Ishikawa (cell line): ENCODE data around the gene BRCA2.

Experiments used
- CEBPB ChIP-seq: IDR thresholded peaks from 2 replicates; pipeline ENCODE4 v1.6.1; 2012
- CREB1 ChIP-seq: IDR thresholded peaks from 2 replicates; pipeline ENCODE4 v1.6.1; 2012; ENCODE audit warnings: low read depth
- EGR1 ChIP-seq: IDR thresholded peaks from 2 replicates; pipeline ENCODE4 v1.6.1; 2012
- EP300 ChIP-seq: IDR thresholded peaks from 2 replicates; pipeline ENCODE4 v1.6.1; 2012; ENCODE audit warnings: borderline replicate concordance
- FOXM1 ChIP-seq: IDR thresholded peaks from 2 replicates; pipeline ENCODE4 v1.6.1; 2012; ENCODE audit warnings: low read depth, borderline replicate concordance
- NFIC ChIP-seq: IDR thresholded peaks from 2 replicates; pipeline ENCODE4 v1.6.1; 2012
- RAD21 ChIP-seq: IDR thresholded peaks from 2 replicates; pipeline ENCODE4 v1.6.1; 2012; ENCODE audit warnings: low read depth
- TAF1 ChIP-seq: IDR thresholded peaks from 2 replicates; pipeline ENCODE4 v1.6.1; 2012; ENCODE audit warnings: low read depth, mild to moderate bottlenecking
- TCF12 ChIP-seq: IDR thresholded peaks from 2 replicates; pipeline ENCODE4 v1.6.1; 2012; ENCODE audit warnings: low read depth
- TEAD4 ChIP-seq: IDR thresholded peaks from 2 replicates; pipeline ENCODE4 v1.6.1; 2012
- YY1 ChIP-seq: IDR thresholded peaks from 2 replicates; pipeline ENCODE4 v1.6.1; 2012; ENCODE audit warnings: low read depth
- ZBTB7A ChIP-seq: IDR thresholded peaks from 2 replicates; pipeline ENCODE4 v1.6.1; 2012; ENCODE audit warnings: low read depth
- TF ChIP-seq, protein P1 (sequence below): IDR thresholded peaks from 2 replicates; pipeline ENCODE4 v1.6.1; 2012
- TF ChIP-seq, protein P2 (sequence below): IDR thresholded peaks from 2 replicates; pipeline ENCODE4 v1.6.1; 2012
- TF ChIP-seq, protein P3 (sequence below): IDR thresholded peaks from 2 replicates; pipeline ENCODE4 v1.6.1; 2012; ENCODE audit warnings: low read depth, mild to moderate bottlenecking

BRCA2 gene

DNA sequence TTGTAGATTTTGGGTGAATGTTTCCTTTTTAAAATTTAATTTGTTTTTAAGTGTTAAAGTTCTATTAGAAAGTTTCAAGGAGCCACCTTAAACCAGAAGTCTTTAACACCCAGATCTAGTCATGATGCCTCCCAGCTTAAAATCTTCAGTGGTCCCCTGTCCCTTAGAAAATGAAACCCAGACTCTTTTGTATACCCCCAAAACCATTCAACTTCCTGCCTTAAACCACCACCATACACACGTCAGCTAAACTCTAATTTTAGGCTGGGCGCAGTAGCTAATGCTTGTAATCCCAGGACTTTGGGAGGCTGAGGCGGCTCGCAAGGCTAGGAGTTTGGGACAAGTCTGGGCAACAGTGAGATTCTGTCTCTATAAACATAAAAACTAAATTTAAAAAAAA is 74.7 kb downstream of the BRCA2 start:
- no peak for TF ChIP-seq TCF12
- no peak for TF ChIP-seq TAF1
- TF ChIP-seq YY1: no peak
- TF ChIP-seq, protein P1, sequence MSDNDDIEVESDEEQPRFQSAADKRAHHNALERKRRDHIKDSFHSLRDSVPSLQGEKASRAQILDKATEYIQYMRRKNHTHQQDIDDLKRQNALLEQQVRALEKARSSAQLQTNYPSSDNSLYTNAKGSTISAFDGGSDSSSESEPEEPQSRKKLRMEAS: no peak
- TF ChIP-seq FOXM1: no peak
- no peak for TF ChIP-seq TEAD4
- no peak for TF ChIP-seq CREB1
- no peak for TF ChIP-seq NFIC
- TF ChIP-seq, protein P2, sequence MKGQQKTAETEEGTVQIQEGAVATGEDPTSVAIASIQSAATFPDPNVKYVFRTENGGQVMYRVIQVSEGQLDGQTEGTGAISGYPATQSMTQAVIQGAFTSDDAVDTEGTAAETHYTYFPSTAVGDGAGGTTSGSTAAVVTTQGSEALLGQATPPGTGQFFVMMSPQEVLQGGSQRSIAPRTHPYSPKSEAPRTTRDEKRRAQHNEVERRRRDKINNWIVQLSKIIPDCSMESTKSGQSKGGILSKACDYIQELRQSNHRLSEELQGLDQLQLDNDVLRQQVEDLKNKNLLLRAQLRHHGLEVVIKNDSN: no peak
- TF ChIP-seq RAD21: no peak
- TF ChIP-seq EP300: no peak
- TF ChIP-seq ZBTB7A: no peak
- no peak for TF ChIP-seq CEBPB
- TF ChIP-seq, protein P3, sequence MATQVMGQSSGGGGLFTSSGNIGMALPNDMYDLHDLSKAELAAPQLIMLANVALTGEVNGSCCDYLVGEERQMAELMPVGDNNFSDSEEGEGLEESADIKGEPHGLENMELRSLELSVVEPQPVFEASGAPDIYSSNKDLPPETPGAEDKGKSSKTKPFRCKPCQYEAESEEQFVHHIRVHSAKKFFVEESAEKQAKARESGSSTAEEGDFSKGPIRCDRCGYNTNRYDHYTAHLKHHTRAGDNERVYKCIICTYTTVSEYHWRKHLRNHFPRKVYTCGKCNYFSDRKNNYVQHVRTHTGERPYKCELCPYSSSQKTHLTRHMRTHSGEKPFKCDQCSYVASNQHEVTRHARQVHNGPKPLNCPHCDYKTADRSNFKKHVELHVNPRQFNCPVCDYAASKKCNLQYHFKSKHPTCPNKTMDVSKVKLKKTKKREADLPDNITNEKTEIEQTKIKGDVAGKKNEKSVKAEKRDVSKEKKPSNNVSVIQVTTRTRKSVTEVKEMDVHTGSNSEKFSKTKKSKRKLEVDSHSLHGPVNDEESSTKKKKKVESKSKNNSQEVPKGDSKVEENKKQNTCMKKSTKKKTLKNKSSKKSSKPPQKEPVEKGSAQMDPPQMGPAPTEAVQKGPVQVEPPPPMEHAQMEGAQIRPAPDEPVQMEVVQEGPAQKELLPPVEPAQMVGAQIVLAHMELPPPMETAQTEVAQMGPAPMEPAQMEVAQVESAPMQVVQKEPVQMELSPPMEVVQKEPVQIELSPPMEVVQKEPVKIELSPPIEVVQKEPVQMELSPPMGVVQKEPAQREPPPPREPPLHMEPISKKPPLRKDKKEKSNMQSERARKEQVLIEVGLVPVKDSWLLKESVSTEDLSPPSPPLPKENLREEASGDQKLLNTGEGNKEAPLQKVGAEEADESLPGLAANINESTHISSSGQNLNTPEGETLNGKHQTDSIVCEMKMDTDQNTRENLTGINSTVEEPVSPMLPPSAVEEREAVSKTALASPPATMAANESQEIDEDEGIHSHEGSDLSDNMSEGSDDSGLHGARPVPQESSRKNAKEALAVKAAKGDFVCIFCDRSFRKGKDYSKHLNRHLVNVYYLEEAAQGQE: no peak
- no peak for TF ChIP-seq EGR1

DNA sequence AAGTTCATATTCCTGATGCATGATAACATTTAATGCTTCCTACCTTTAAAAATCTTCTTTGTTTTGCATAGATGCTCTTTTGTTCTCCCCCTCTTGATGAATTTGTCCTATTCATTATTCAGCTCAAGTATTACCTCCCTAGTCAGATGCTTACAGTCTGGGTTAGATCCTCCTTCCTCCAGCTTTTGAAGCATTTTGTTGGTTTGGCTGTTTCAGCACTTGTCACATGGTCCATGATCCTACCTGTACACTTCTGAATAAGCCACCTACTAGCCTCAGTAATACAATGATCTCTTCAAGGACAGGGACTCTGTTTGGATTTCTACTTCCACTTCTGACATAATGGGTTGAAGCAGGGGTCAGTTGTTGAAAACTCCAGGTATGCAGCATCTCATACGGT is 75.2 kb downstream of the BRCA2 start:
- TF ChIP-seq YY1 (no peak), EGR1 (no peak), NFIC (no peak), TCF12 (no peak), CREB1 (no peak), ZBTB7A (no peak)
- TF ChIP-seq, protein P3: no peak
- TF ChIP-seq, protein P1: no peak

DNA sequence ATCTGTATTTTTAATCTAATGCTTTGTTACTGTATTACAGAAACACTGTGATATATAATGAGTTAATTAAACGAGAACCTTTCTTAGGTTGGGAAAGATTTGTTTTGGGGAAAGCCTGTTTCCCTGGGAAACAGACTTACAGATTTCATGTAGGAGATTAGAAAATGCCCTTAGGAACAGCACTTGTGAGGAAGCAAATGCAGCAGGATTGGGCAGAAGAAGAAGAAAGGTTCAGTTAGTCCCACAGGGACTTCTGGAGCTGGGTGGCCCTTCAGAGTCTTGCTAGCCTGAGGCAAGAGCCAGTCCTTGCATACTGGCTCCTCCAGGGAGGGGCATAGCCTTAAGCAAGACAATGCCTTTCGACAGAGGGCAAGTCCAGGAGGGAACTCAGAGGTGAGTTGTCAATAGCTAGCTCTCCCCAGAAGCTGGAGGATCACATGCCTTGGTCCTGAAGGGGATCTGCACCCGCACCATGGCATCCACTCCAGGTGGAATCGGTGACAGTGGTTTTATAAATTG is 75.9 kb downstream of the BRCA2 start:
- TF ChIP-seq RAD21 (no peak), TEAD4 (no peak), EP300 (no peak), FOXM1 (no peak), CREB1 (no peak), TCF12 (no peak), YY1 (no peak), TAF1 (no peak), CEBPB (no peak), EGR1 (no peak), NFIC (no peak), ZBTB7A (no peak)
- TF ChIP-seq, protein P2: no peak
- TF ChIP-seq, protein P3: no peak
- TF ChIP-seq, protein P1: no peak

DNA sequence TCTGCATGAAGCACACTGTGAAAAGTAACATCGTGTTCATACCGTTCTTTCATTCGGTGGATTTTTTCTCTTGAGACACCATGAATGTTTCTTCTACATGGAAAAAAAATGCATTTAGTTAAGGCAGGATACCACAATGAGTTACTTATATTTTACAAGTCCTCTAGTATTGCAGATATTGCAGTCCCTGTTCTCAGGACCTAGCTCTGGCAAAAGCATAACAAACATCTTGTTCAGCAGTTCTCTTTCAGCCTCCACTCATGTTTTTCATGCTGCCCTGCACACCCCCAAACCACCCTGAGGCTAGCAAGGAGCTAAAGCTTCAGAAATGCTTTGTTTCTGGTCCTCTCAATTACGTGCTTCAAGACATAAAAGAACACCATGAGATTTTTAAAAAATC is 87.8 kb downstream of the BRCA2 start:
- TF ChIP-seq TCF12 (no peak), CREB1 (no peak), ZBTB7A (no peak), CEBPB (no peak), EGR1 (no peak), RAD21 (no peak), FOXM1 (no peak)
- TF ChIP-seq, protein P3: no peak
